Measurements from ENCODE around the gene DAP.

The DAP gene

DNA sequence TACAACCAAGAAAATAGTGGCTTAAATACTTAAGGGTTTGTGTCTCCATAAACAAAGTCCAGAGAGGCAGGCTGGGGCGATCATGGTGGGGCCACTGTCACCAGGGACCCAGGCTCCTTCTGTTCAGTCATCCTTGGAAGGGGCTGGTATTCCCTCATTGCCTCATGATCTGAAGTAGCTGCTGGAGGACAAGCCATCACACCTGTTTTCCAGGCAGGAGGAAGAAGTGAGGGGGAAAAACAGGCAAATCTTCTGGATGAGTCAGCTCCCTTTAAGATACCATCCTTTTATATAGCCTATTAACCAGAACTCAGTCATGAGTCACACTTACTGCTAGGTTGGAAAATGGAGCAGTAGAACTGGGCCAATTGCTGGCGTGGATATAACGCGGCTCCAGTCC is 92.3 kb downstream of the DAP start:
- DNase-seq = peak; percentile 19

DNA sequence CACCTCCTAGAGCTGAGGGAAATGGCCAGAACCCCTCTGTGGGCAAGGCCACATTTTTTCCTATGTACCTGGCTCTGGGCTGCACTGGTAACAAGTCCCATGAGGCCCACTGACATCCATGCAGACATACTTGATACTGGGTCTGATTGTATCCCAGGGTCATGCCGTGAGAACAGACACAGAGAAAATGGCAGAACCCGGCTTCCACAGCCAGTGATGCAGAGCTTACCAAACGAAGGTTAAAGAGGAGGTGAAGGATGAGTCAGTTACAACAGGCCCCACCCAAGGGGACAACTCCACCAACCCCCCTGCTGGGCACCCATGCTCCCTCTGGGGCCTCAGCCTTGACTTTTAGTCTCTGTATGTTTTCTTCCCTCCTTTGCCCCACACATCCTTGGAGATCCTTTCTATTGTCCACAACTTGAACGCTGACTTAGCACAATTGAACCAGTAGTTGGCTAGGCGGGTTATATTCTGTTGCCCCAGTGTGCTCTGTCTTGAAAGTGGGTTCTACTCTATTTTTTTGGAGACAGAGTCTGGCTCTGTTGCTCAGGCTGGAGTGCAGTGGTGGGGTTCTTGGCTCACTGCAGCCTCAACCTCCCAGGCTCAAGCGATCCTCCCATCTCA is 93.5 kb downstream of the DAP start:
- peak; percentile 19 for DNase-seq

DNA sequence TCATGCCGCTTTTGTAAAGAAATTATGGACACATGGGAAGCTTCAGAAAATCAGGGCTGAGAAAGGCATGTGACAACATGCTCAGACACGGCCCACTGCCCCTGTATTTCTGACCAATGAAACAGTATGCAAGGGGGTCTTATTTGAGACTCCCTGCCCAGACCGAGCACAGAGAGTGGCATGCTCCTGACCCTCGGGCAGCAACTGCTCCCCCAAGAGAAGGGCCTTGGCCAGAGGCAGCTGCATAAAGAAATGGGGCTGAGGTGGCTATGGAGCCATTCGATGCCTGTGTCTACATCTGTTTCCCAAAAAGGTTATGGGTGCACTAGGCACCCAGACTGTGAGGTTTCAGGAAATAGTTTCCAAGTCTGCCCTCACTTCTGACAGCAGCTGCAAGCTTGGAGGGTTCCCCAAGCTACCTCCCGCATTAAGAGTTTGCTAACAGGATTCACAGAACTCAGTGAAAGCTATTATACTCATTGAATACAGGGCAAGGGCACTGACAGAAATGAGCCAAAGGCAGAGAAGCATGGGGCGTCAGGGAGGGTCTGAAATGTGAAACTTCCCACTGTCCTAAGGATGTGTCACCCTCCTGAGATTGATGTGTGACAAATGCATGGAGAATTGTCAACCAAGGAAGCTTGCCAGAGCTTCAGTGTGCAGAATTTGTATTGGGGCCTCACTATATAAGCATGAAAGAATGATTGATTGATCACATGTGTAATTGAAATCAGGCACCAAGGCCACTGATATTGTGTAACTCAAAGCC is 94.3 kb downstream of the DAP start:
- DNase-seq = peak; percentile 14

DNA sequence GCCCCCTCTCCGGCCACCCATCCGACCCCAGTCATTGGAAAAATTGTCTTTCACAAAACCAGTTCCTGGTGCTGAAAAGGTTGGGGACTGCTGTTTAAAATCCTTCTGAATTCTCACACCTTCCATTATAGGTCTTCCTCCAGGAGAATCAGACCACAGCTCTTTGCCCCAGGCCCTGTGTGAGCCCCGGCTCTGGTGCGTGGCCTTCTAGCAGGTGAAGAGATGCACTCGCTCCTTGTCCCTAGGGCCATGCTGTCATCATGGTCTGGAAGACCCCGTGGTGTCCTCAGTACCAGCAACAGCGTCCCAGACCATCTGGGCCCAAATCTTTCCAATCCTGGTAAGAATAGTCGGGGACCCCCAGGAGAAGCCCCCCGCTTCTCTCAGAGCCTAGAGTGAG is 95.2 kb downstream of the DAP start:
- no peak for DNase-seq

DNA sequence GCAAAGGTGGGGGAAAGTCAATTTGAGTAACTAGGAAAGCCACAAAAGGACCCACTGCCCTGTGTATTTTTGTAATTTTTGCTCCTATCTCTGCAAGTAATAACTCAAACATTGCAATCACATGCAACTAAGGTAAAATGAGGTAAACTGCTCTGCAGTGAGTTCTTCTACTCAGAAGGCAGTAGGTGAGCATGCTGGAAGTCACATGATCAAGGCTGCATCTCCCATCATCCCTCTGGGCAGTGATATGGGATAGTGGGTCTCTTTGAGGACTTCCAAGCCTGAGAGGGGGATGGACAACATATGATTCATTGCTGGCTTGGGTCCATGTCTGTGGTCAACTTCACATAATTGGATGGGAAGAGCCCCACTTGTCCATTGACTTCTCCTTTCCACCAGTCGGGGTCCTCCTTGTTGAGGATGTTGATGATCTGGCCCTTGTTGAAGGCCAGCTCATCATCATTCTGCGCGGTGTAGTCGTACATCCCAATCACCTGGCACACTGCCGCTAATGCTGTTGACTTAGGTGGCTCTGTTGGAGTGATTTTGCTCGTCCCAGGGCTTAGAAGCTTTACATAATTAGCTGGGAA is 96.8 kb downstream of the DAP start:
- peak; percentile 15 for DNase-seq

DNA sequence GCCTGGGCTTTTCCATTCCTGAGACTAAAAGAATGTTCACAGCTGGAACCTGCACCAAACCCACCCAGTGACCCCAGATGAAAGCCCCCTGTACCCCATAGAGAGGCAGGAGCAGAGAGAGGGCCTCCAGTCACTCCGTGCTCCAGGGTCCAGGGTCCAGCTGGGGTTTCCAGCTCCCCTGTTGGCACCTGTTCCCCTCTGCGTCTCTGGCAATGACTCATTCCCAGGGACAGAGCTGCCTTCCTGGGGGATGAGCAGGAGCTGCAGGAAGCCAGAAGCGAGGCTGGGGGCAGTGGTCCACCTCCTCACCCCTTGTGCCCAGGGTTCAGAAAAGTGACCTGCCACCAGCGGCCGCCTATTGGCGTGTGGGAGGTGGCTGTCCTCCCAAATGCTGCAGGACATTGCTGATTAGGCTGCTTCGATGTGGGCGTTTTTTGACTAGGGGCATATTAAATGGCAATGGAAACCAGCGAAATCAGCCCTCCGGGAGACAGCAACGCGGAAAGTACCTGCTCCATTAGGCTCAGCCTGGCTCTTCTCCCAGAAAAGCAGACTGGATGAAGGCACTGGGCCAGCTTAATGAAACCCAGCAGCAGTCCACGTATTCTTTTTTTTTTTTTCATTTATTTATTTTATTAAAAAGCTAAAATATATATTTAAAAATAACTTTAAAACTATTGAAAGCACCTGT is 97.4 kb downstream of the DAP start:
- peak; percentile 45 for DNase-seq

DNA sequence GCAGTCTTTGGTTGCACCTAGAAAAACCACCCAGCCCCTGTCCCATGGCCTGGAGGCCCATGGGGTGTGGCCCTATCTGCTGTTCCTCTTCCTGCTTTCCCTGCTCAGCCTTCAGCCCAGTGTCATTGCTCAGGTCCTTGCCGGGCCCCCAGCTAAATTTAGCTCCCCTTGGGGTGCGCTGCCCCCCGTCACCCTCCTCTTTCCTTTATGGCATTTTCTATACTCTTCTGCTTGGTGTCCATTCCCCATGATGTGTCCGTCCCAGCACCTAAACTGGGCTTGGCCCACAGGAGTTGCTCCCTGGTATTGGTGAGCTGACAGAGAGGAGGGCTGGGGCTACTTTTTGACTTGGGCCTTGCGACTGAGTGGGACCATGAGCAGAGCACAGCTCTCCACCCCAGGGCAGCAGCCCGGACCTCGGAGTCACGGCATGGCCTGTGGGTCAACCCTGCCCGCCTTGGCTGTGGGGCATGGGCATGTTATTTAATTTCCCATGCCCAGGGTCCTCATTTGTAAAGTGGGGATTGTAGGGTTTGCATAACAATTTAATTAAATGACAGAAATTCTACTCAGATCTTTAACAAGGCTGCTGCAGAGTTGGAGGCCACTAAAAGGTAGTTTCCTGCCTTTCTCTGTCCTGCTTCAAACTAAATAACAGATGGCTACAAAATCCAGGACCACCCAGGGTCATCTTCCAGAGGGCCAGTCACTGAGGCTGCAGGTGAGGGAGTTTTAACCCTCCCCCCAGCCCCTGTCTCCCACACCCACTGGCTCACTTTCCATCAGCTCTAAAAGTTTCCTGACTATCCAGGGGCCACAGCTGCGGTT is 98.2 kb downstream of the DAP start:
- DNase-seq = peak; percentile 19

DNA sequence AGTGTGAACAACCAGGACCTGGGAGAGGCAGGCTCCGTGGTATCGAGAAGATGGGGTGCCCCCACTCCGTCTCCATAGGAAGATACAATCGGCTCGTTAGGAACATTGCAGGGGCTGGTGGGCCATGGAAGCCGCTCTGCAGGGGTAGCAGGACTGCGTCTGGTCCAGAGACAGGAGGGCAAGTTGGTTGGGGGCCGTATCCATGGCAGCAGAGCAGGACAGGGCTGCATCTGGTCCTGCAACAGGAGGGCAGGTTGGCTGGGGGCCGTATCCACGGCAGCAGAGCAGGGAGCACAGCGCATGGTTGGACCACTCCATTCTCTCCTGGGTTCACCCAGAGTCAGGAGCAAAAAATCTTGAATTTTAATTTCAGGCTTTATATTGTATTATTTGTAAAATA is 99.0 kb downstream of the DAP start:
- DNase-seq = peak; percentile 17

DNA sequence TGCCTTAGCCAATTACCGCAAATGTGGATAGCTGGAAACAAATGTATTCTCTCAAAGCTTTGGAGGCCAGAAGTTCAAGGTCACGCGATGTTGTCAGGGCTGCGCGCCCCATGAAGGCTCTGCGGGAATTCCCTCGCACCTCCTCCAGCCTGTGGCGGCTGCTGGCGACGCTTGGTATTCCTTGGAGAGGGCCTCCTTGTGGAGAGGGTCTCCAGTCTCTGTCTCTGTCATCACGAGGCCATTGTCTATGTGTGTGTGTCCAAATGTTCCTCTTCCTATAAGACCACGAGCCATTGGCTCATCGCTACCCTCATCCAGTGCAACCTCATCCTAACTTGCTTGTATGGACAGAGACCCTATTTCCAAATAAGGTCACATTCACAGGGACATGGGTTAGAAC is 99.6 kb downstream of the DAP start:
- no peak for DNase-seq

DNA sequence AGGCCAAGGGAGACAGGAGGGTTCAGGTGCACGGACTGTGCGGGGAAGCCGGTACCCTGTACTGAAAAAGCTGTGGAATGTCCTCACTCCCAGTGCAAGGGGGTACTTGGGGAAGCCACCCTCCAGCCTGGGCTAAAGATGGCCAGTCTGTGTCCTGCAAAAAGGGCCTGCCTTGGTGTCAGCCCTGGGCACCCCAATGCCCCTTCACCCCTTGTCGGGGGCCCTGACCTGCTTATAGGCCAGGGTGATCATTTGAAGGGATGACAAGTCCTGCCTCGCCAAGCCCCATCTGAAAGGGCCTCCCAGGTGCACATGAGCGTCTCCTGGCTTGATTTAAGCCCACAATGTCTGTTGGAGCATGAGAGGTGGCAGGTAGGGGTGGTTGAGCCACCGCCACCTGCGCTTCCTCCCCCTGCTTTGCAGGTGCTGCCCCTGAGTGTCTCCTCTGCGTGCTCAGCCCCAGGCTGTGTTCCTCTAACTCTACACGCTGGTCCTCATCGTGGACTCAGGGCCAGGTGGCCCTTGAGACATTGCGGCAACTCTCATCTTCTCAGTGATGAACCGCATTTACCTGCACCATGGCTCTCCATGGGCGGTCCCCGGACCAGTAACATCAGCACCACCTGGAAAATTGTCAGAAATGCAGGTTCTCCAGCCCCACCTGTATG is 100.2 kb downstream of the DAP start:
- no peak for DNase-seq

DNA sequence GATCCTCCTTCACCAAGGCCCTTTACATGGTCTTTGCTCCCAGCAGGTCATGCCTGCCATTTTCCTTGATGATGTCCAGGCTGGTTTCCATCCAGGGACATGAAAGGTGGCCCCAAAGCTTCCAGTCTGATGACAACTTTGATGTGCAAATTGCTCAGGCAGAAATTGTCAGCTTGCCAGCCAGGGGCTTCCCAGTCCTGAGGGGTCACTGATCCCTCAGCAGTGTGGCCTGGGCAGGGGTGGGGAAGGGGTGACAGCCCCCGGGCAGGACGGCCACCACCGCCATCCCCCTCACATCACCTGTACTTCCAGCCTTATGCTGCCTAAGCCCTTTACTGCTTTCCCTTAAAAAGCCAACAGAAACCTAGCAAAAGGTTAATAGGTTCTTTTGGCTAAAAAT is 100.9 kb downstream of the DAP start:
- DNase-seq = no peak

DNA sequence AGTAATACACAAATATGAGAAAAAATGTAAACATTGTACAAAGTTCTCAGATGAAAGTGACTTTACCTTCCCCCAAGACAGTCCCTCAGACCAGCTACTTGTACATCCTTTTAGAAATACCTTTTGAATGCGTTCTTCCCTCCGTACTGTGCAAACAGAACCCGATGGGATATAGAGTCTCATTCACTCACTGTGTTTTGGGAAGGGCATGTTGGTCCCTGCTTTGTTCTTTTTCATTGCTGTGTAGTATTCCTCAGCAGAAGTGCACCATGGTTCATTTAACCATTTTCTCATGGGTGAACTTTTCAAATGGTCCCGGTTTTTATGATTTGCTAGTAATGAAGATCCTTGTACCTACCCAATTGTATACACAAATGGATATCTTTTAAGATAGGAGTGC is 102.8 kb downstream of the DAP start:
- DNase-seq = no peak

DNA sequence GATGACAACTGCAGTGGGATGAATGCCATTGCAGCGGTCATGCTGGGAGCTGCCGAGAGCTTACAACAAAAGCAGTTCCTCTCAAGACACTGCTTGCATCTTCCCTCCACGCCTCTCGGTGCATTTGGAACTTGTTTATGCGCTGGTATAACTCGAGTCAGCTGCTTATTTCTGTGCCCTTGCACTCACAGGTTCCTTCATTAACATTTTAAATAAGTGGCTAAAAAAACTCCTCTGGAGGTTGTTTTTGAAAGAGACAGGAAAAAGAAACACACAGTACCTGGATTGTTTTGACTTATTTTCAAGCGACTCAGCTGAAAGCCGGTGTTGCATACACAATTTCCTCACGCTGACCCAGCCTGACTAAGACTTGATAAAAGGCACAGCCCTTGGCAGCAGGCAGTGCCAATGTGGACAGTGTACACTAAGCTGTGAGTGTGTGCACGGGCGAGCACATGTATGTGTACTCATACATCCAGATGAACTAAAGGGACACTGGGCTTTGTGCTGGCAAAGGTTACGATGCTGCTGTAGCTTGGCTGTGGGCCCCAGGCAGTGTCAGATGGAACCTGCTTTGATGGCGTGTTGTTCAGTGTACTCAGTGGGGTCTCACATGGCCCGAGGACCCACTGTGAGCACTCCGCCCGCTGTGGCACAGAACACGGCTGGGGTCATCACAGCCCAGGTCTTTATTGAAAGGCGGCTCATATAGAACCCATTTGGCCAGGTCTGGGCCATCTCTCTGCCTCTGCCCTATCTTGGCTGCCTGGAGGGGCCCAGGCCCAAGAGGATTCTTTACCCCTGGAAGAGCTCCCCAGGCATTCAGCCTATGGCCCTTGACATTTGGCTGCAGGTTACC is 104.8 kb downstream of the DAP start:
- DNase-seq = peak; percentile 26

DNA sequence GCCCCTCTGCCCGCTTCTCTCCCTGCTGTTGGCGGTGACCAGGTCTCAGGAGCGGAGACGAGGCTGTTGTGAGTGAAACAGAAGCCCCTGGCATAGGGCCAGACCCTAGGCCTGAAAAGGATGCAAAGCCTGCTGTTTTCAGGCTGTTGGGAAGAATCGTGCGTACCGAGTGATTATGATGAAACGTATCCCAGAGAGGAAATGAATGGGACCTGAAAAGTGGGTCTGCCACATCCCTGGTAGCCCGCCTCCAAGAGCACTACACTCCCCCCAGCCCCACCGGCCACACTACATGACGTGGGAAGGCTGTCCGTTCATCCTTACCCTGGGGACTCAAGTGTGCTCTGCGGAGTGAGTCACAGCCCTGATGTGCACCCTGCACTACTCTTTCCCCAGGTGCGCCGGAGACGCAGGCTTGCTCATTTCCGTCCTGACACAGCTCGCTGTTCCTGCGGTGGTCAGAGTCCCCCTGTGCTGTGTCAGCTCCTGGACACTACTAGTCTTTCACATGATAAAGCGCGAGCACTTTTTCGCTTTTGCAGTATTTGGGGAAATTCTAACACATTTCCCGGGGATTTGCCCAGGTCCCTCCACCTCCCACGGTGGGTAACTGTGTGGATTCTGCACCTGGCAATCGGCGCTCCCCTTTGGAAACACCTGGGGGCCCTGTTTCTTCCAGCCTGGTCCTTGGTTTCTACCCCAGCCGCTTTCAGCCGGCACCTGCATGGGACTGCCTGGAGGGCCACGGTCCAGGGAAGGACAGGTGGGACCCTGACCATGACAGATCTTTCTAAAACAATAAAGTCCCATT is 105.7 kb downstream of the DAP start:
- peak; percentile 23 for DNase-seq

DNA sequence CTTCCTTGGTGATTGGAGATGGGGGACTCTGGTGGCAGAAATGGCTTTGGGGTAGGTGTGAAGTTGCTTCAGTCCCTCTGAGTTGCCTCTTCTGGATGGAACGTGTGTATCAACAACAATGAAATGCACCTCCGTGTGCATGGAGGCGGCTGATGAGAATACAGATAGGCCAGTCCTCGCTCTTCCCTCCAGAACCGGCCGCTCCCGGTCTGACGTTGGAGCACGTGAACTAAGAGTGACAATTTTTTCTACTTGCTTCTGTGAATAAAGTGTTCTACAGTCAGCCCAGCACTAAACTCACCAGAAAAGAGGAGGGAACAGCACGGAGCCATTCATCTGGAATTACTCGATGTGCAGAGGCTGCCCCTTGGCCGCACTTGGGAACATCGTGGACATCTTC is 106.5 kb downstream of the DAP start:
- DNase-seq = no peak

DNA sequence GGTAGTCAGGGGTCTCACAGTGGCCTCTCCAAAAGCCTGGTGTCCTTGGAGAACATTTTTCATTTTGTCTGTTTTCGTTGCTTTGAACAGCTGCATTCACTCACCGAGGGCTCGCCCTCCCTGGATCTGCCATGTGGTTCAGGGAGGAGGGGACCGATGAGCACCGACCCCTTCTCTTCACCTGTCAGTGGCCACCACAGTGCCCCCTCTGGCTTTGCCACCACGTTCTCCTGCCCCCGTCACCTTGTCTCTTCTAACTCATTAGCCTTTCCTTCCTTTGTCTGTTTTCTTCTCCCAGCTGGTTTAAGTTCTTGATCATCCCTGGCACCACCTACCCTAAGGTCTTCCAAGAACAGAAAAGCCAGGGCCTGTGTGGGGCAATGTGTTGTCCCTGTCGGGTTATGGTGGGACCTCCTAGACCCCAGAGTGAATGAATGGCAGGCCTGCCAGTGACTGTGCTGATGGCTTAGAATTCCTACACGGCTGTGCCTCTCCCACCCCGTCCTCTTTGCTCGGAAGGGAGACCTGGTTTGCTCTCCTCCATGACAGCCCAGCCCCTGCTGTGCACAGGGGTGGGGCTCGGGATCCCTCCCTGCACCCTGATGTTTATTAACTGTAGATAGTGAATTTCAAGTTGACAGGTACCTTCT is 107.2 kb downstream of the DAP start:
- peak; percentile 21 for DNase-seq

DNA sequence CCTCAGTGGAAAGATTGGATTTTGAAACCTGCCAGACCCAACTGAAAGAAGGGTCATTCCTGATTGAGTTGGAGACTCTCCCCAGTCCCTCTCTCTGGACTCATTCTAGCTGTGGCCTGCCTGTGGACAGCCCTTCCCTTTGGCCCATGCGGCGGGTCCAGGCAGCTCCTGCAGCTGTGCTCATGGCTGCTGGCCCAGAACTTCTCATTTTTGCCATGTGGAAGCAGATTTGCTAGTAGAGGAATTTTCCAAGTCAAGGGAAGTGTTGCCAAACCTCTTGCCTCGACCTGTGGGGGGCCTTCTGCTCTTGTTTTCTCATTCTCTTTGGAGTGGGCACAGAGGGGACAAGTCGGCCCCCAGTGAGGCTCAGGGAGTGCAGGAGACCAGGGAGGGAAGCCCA is 108.0 kb downstream of the DAP start:
- peak; percentile 72 for DNase-seq

DNA sequence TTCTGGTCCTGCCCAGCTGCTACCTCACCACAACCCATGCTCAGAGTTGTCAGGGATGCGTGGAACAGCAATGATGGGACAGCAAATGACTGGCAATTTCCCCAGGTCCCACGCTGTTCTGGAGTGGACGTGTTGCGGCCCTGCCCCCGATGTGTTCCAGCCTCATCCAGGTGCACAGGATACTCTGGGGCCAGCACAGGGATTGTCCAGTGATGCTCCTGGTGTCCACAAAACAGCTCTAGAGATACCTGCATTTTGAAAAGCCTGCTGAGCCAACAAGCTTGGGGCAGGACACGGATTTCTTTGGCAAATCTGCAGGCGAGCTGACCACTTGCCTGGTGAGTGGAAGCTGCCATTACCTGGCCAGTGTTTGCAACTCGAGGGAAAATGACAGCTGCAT is 108.4 kb downstream of the DAP start:
- peak; percentile 12 for DNase-seq

DNA sequence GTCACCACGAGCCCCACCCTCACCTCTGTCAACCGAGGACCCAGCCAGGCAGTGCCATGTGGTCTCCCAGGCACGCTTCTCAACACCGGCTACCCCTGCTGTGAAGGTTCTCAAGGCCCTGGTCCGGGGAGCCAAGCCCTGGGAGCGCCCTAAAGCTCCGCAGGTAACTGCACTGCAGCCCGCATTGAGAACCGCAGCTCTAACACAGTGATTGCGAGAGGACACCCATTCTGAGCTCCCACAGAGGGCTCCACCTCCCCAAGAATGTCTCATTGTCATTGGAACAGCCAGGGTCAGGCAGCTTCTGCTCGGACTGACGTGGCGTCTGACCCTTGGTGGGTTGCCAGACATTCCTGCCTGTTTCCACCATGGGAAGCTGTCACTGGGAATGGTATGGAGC is 108.9 kb downstream of the DAP start:
- DNase-seq = no peak

Measured in left hindlimb (tissue), 1 donor.